Measurements from ENCODE around the gene INPP5A.
"Not testable (repeated sequence)": the region's sequence is repeated elsewhere in the genome, so short reads cannot be mapped to it uniquely, and the experiment has no call there.

The INPP5A gene

GRCh38 chr10:132785723-132786475 lies 248.3 kb downstream of the INPP5A start, which contains the start of gene NKX6-2:
TSS of gene NKX6-2 (minus strand) at chr10:132786147. CDS start at chr10:132785948, 199 bp downstream.
- no peak for DNase-seq (ENCODE audit: low spot score)

GRCh38 chr10:132786476-132786883 lies 248.9 kb downstream of the INPP5A start:
- DNase-seq (ENCODE audit: low spot score), result no peak

- DNase-seq (ENCODE audit: low spot score), result no peak
These were observed 249.4 kb downstream of the INPP5A start for GRCh38 chr10:132786884-132787494.

- DNase-seq (ENCODE audit: low spot score), result no peak
These were observed 250.1 kb downstream of the INPP5A start for GRCh38 chr10:132787495-132788179.

GRCh38 chr10:132788180-132788830 lies 250.7 kb downstream of the INPP5A start:
- DNase-seq (ENCODE audit: low spot score), result no peak

GRCh38 chr10:132788831-132789219 lies 251.2 kb downstream of the INPP5A start:
- no peak for DNase-seq (ENCODE audit: low spot score)

- DNase-seq (ENCODE audit: low spot score), result no peak
These were observed 252.1 kb downstream of the INPP5A start for GRCh38 chr10:132789659-132790148.

- no peak for DNase-seq (ENCODE audit: low spot score)
These were observed 252.9 kb downstream of the INPP5A start for GRCh38 chr10:132790470-132790869.

GRCh38 chr10:132790934-132791829 lies 253.6 kb downstream of the INPP5A start:
- DNase-seq (ENCODE audit: low spot score), result no peak

GRCh38 chr10:132792099-132792498 lies 254.5 kb downstream of the INPP5A start:
- not testable (repeated sequence) for DNase-seq (ENCODE audit: low spot score)

GRCh38 chr10:132792796-132793195 lies 255.2 kb downstream of the INPP5A start:
- DNase-seq (ENCODE audit: low spot score), result no peak

- no peak for DNase-seq (ENCODE audit: low spot score)
These were observed 255.6 kb downstream of the INPP5A start for GRCh38 chr10:132793213-132793612.

- DNase-seq (ENCODE audit: low spot score), result no peak
These were observed 256.6 kb downstream of the INPP5A start for GRCh38 chr10:132793871-132794849.

GRCh38 chr10:132796846-132797245 lies 259.3 kb downstream of the INPP5A start:
- no peak for DNase-seq (ENCODE audit: low spot score)

- not testable (repeated sequence) for DNase-seq (ENCODE audit: low spot score)
These were observed 260.4 kb downstream of the INPP5A start for GRCh38 chr10:132797986-132798385.

GRCh38 chr10:132798403-132798802 lies 260.8 kb downstream of the INPP5A start:
- no peak for DNase-seq (ENCODE audit: low spot score)

GRCh38 chr10:132798876-132799275 lies 261.3 kb downstream of the INPP5A start:
- DNase-seq (ENCODE audit: low spot score), result no peak

GRCh38 chr10:132799865-132800264 lies 262.3 kb downstream of the INPP5A start:
- DNase-seq (ENCODE audit: low spot score), result no peak

GRCh38 chr10:132802048-132802447 lies 264.5 kb downstream of the INPP5A start:
- no peak for DNase-seq (ENCODE audit: low spot score)

Data from kidney capillary endothelial cell (primary cell).